ENCODE data around the gene FANK1. TPM values are rescaled to one million over a fixed set of nuclear protein-coding genes. Genes with fewer than 3 reads are reported as not detected.

The FANK1 gene
- total and polyA plus RNA-seq, 11 donors = 0.33 to 1.8 (median 0.44) TPM; not detected in 3

DNA sequence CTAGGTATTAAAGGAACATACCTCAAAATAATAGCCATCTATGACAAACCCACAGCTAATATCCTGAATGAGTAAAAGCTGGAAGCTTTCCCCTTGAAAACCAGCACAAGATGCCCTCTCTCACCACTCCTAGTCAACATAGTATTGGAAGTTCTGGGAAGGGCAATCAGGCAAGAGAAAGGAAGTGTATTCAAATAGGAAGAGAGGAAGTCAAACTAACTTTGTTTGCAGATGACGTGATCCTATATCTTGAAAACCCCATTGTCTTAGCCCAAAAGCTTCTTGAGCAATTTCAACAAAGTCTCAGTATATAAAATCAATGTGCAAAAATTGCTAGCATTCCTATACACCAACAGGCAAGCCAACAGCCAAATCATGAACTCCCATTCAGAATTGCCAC is 131.3 kb downstream of the FANK1 start:
- no peak overlapping the region for H3K27ac ChIP-seq
- intact Hi-C loops (cut with DNase I) = no loop called here
- no peak overlapping the region for H3K4me3 ChIP-seq
- peaks cover 0 to 20% (median 4%) of the 10 kb centered on the region in 12 donors for H3K9me3 ChIP-seq
- DNase-seq = no peak
- H3K4me1 ChIP-seq = no peaks in the 10 kb centered on the region
- H3K27me3 ChIP-seq = no peaks in the 10 kb centered on the region
- no peak for TF ChIP-seq POLR2A (IDR thresholded peaks at IDR 0.05)
- TF ChIP-seq, protein P1, sequence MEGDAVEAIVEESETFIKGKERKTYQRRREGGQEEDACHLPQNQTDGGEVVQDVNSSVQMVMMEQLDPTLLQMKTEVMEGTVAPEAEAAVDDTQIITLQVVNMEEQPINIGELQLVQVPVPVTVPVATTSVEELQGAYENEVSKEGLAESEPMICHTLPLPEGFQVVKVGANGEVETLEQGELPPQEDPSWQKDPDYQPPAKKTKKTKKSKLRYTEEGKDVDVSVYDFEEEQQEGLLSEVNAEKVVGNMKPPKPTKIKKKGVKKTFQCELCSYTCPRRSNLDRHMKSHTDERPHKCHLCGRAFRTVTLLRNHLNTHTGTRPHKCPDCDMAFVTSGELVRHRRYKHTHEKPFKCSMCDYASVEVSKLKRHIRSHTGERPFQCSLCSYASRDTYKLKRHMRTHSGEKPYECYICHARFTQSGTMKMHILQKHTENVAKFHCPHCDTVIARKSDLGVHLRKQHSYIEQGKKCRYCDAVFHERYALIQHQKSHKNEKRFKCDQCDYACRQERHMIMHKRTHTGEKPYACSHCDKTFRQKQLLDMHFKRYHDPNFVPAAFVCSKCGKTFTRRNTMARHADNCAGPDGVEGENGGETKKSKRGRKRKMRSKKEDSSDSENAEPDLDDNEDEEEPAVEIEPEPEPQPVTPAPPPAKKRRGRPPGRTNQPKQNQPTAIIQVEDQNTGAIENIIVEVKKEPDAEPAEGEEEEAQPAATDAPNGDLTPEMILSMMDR (IDR thresholded peaks at IDR 0.05) = no peak
- no peak for ATAC-seq
- 69 to 77% (median 74%) methylated on average over 1 of the region's 1 CpG for WGBS, 4 donors
- no peaks in the 10 kb centered on the region for H3K36me3 ChIP-seq

DNA sequence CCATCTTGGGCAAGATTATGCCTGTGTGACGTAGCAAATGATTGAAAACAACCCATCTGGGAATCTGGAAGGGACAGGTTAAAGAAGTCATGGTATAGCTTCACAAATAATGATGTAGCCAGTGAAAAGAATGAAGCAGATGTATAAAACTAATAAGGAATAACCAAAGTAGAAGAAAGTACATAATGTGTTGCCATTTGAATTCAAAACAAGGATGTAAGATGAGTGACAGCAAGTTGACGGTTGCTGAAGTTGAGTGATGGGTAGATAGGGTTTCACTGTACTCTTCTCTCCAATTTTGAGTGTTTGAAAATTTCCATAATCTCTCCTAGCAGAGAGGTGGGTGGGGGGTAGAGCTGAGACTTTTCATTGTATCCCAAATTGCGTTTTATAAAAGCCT is 133.6 kb downstream of the FANK1 start:
- 84 to 89% (median 88%) methylated on average over 3 of the region's 3 CpGs for WGBS, 4 donors
- intact Hi-C loops (cut with DNase I) = no loop called here
- Histone ChIP-seq H3K27ac (no peak overlapping the region), H3K4me1 (no peaks in the 10 kb centered on the region), H3K27me3 (no peaks in the 10 kb centered on the region), H3K4me3 (no peak overlapping the region), H3K9me3 (peaks cover 0 to 40% (median 13%) of the 10 kb centered on the region in 12 donors), H3K36me3 (no peaks in the 10 kb centered on the region)
- ATAC-seq (no peak), DNase-seq (no peak)
- TF ChIP-seq, protein P1 (IDR thresholded peaks at IDR 0.05) = no peak
- no peak for TF ChIP-seq POLR2A (IDR thresholded peaks at IDR 0.05)

DNA sequence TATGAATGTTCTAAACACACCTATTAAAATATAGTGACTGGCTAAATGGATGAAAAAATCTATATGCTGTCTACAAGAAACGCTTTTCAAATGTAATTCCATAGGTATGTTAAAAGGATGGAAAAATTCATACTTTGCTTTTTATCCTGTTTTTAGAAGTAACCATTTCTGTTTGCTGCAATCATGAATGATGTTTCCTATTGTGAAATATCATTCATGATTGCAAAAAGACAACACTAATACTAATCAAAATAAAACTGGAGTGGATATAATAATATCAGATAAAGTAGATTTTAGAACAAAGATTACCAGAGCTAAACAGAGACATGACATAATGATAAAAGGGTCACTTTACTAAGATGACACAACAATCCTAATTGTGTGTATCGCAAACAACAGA is 138.2 kb downstream of the FANK1 start:
- no peak overlapping the region for H3K27ac ChIP-seq
- H3K4me1 ChIP-seq = no peaks in the 10 kb centered on the region
- intact Hi-C loops (cut with DNase I) = no loop called here
- no peak overlapping the region for H3K4me3 ChIP-seq
- peaks cover 0 to 20% (median 10%) of the 10 kb centered on the region in 12 donors for H3K9me3 ChIP-seq
- ATAC-seq (no peak), DNase-seq (no peak)
- H3K27me3 ChIP-seq = no peaks in the 10 kb centered on the region
- 89 to 96% (median 94%) methylated on average over 2 of the region's 2 CpGs for WGBS, 4 donors
- TF ChIP-seq, protein P1 (IDR thresholded peaks at IDR 0.05) = no peak
- TF ChIP-seq POLR2A (IDR thresholded peaks at IDR 0.05) = no peak
- H3K36me3 ChIP-seq = no peaks in the 10 kb centered on the region

DNA sequence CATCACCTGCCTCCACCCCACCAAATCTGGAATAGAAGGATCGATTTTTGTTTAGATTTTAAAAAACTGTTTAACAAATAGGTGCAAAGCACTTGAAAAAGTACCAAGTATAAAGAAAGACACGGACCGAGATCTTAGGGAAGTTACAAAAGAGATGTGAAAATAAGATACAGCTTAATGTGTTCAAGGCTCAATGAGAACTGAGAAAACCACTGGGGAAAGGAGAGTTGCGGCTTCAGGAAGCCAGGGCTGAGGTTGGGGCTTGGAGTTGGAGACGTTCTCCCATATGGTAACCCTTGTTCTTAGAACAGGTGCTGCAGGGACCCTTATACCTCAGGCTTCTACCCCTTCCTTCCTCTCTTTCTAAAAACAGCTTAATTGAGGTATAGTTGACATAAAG is 140.2 kb downstream of the FANK1 start:
- intact Hi-C loops (cut with DNase I) = no loop called here
- H3K27me3 ChIP-seq = no peaks in the 10 kb centered on the region
- ATAC-seq = no peak

More for the DNA sequence above, 140.2 kb downstream of the FANK1 start:
- Histone ChIP-seq H3K4me1 (peaks cover 0 to 6% (median 3%) of the 10 kb centered on the region in 12 donors), H3K9me3 (peaks cover 0 to 20% (median 10%) of the 10 kb centered on the region in 12 donors), H3K4me3 (no peak overlapping the region), H3K36me3 (no peaks in the 10 kb centered on the region), H3K27ac (no peak overlapping the region)
- WGBS, 4 donors = 81 to 83% (median 82%) methylated on average over 5 of the region's 5 CpGs
- no peak for DNase-seq
- no peak for TF ChIP-seq POLR2A (IDR thresholded peaks at IDR 0.05)
- TF ChIP-seq, protein P1 (IDR thresholded peaks at IDR 0.05) = no peak

Data from heart left ventricle (tissue), 16 donors.